ENCODE measurements around the gene GPC1.

The GPC1 gene

GRCh38 chr2:240510513-240511210, 75.2 kb downstream of the GPC1 start:
- no peaks in the 10 kb centered on the region for H3K9me3 ChIP-seq (ENCODE audit: insufficient read depth, low read depth, low read length)
- H3K27ac ChIP-seq (ENCODE audit: low read depth, low read length) = no peak overlapping the region
- no peak overlapping the region for H3K4me3 ChIP-seq (ENCODE audit: low read length)
- H3K4me1 ChIP-seq (ENCODE audit: insufficient read depth, low read length) = no peaks in the 10 kb centered on the region
- H3K9ac ChIP-seq (ENCODE audit: low read depth, low read length) = no peak overlapping the region
- no peaks in the 10 kb centered on the region for H3K36me3 ChIP-seq (ENCODE audit: insufficient read depth, low read length)
- no peaks in the 10 kb centered on the region for H3K27me3 ChIP-seq (ENCODE audit: insufficient read depth, low read length)
- WGBS = 90% methylated on average over 12 of the region's 12 CpGs

DNA sequence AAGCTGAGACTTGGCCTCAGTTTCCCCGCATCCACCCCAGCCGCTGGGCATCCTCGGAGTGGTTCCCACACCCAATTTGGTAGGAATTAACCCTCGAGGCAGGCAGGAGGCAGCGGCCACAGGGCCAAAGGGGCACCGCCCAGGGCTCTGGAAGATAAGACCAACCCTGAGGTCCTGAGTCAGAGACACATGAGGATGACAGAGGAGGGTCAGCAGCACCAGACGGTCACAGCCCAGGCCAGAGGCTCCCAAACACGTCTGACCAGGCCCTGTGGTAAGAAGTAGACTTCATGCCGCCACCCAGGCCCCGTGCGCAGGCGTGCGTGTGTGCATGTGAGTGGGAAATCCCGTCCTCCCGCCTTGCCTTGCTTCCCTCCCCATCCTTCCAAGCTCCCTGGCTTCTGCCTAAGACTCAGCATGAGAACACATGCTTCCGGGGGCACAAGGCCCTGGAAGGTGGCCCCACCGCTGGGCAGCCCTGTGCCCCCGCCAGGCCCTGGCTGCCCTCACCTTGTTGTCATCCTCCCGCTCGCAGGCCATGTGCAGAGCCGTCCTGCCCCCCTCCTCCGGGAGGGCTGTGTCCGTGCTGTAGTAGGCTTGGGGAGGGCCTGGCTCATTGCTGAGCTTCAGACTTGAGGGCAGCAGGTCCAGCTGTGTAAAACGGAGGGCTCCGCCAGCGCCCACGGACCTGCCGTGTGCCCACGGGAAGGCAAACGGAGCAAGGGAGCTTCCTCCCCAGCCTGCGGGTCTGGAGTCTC, 76.1 kb downstream of the GPC1 start:
- Histone ChIP-seq H3K9me3 (ENCODE audit: insufficient read depth, low read depth, low read length) (no peaks in the 10 kb centered on the region), H3K4me1 (ENCODE audit: insufficient read depth, low read length) (no peaks in the 10 kb centered on the region), H3K9ac (ENCODE audit: low read depth, low read length) (no peak overlapping the region), H3K27me3 (ENCODE audit: insufficient read depth, low read length) (no peaks in the 10 kb centered on the region), H3K27ac (ENCODE audit: low read depth, low read length) (no peak overlapping the region), H3K36me3 (ENCODE audit: insufficient read depth, low read length) (no peaks in the 10 kb centered on the region), H3K4me3 (ENCODE audit: low read length) (no peak overlapping the region)
- WGBS = 93% methylated on average over 31 of the region's 31 CpGs

DNA sequence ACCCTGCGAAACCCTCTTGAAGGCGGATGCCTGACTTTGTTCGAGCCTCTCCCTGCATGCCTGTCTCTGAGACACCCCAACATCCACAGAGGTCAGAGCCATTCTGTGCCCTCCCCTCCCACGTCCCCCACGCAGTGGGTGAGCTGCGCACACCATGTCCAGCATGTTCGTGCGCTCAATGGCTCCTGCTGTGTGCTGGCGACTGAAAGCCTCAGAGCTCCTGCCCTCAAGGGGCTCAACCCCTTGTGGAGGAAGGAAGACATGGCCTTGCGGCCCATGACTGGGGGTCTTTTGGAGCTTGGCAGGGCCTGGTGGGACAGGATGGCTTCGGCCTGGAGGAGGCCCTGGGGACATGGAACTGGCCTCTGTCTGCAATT, 76.6 kb downstream of the GPC1 start:
- no peak overlapping the region for H3K9ac ChIP-seq (ENCODE audit: low read depth, low read length)
- no peaks in the 10 kb centered on the region for H3K36me3 ChIP-seq (ENCODE audit: insufficient read depth, low read length)
- H3K4me1 ChIP-seq (ENCODE audit: insufficient read depth, low read length) = no peaks in the 10 kb centered on the region
- H3K27ac ChIP-seq (ENCODE audit: low read depth, low read length) = no peak overlapping the region
- WGBS = 96% methylated on average over 11 of the region's 11 CpGs
- no peaks in the 10 kb centered on the region for H3K27me3 ChIP-seq (ENCODE audit: insufficient read depth, low read length)
- H3K9me3 ChIP-seq (ENCODE audit: insufficient read depth, low read depth, low read length) = no peaks in the 10 kb centered on the region
- H3K4me3 ChIP-seq (ENCODE audit: low read length) = no peak overlapping the region

GRCh38 chr2:240512666-240513535, 77.4 kb downstream of the GPC1 start:
- Histone ChIP-seq H3K27me3 (ENCODE audit: insufficient read depth, low read length) (no peaks in the 10 kb centered on the region), H3K4me1 (ENCODE audit: insufficient read depth, low read length) (no peaks in the 10 kb centered on the region), H3K27ac (ENCODE audit: low read depth, low read length) (no peak overlapping the region), H3K9me3 (ENCODE audit: insufficient read depth, low read depth, low read length) (no peaks in the 10 kb centered on the region), H3K9ac (ENCODE audit: low read depth, low read length) (no peak overlapping the region), H3K4me3 (ENCODE audit: low read length) (no peak overlapping the region), H3K36me3 (ENCODE audit: insufficient read depth, low read length) (no peaks in the 10 kb centered on the region)
- 96% methylated on average over 21 of the region's 21 CpGs for WGBS

DNA sequence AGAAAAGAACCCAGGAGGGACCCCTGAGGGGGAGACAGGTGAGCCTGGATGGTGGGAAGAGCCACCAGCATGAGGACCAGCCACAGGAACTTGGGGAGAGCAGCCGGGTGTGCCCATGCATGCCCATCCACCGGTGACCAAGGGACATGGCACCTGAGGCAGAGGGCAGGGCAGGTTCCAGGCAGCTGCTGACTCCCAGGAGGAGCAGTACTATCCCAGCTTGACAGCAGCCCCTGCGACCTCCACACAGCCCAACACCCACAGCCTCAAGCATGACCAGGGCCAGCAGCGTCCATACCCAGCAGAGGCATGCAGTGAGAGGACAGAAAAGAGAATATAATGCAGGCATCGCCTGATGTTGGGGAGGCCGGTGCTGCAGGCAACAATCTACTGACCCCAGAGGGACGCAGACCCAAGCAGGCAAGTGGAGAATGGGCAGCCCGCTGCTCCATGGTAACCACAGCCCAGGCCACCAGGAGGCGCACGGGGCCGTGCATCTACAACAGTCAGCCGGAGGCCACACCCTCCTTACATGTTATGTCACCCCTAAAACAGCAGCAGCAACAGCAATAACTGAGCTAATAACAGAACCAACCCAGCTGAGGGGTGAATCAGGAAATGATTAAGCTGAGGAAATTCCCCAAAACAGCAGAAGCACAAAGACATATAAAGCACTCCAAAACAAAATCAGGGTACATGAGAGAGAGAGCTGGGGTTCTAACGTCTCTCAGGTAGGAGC, 78.3 kb downstream of the GPC1 start:
- H3K27ac ChIP-seq (ENCODE audit: low read depth, low read length) = no peak overlapping the region
- 41% methylated on average over 13 of the region's 13 CpGs for WGBS
- H3K4me3 ChIP-seq (ENCODE audit: low read length) = no peak overlapping the region
- H3K36me3 ChIP-seq (ENCODE audit: insufficient read depth, low read length) = no peaks in the 10 kb centered on the region
- peaks cover 5% of the 10 kb centered on the region for H3K27me3 ChIP-seq (ENCODE audit: insufficient read depth, low read length)
- H3K9ac ChIP-seq (ENCODE audit: low read depth, low read length) = no peak overlapping the region
- H3K9me3 ChIP-seq (ENCODE audit: insufficient read depth, low read depth, low read length) = no peaks in the 10 kb centered on the region
- H3K4me1 ChIP-seq (ENCODE audit: insufficient read depth, low read length) = no peaks in the 10 kb centered on the region

DNA sequence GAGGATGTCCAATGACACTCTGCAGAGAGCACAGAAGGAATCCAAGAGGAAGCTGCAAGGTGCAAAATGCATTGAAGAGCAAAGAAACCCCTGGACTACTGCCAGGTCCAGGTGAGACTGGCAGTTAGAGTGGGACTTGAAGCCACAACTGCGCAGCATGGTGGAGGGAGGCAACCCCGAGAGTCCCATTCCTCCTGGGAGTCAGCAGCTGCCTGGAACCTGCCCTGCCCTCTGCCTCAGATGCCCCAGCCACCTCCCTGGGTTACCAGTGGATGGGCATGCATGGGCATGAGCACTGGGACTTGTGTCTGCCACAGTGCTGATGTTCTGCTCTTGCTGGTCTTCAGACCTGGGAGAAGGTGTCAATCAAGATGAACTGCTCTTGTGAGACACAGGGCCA, 79.2 kb downstream of the GPC1 start:
- Histone ChIP-seq H3K4me1 (ENCODE audit: insufficient read depth, low read length) (no peaks in the 10 kb centered on the region), H3K9ac (ENCODE audit: low read depth, low read length) (no peak overlapping the region), H3K36me3 (ENCODE audit: insufficient read depth, low read length) (no peaks in the 10 kb centered on the region), H3K27me3 (ENCODE audit: insufficient read depth, low read length) (peaks cover 14% of the 10 kb centered on the region), H3K27ac (ENCODE audit: low read depth, low read length) (no peak overlapping the region), H3K9me3 (ENCODE audit: insufficient read depth, low read depth, low read length) (no peaks in the 10 kb centered on the region), H3K4me3 (ENCODE audit: low read length) (no peak overlapping the region)
- WGBS = 97% methylated on average over 2 of the region's 2 CpGs

DNA sequence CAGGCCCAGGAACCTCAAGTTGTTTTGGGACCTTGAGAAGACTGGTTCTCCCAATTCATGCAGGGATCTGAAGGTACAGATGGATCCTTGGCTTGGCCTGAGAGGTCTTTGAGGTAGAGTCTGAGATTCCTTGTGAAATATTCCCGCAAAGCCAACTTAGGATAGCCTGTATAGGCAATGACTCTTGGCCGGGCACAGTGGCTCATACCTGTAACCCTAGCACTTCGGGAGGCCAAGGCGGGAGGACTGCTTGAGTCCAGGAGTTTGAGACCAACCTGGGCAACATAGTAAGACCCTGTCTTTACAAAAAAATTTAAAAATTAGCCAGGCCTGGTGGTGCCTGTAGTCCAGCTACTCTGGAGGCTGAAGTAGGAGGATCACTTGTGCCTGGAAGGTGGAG, 81.9 kb downstream of the GPC1 start:
- Histone ChIP-seq H3K9me3 (ENCODE audit: insufficient read depth, low read depth, low read length) (0 out of 2 replicates have a peak, but pooled peaks cover 2% of the 10 kb centered on the region), H3K36me3 (ENCODE audit: insufficient read depth, low read length) (0 out of 2 replicates have a peak, but pooled peaks cover 2% of the 10 kb centered on the region), H3K9ac (ENCODE audit: low read depth, low read length) (no peak overlapping the region), H3K27ac (ENCODE audit: low read depth, low read length) (no peak overlapping the region), H3K4me3 (ENCODE audit: low read length) (no peak overlapping the region), H3K27me3 (ENCODE audit: insufficient read depth, low read length) (peaks cover 28% of the 10 kb centered on the region), H3K4me1 (ENCODE audit: insufficient read depth, low read length) (no peaks in the 10 kb centered on the region)
- WGBS = 94% methylated on average over 4 of the region's 4 CpGs
